Lung (tissue), 12 donors: Measurements from ENCODE around the gene TEF. TPM values are rescaled to one million over a fixed set of nuclear protein-coding genes. Genes with fewer than 3 reads are reported as not detected.

ENCODE experiments used
- ATAC-seq: fragments of 200-7000 bp; cut with Tn5 transposase; one replicate; pipeline ENCODE4 v1.9.1; 2020; ENCODE audit warnings: moderate number of reproducible peaks; ENCODE audit not compliant: insufficient read depth, low FRiP score
- DNase-seq, 3 donors: peaks; one replicate each; pipeline ENCODE4 v3.0.0-alpha.2; 2013 to 2017
- H3K27ac ChIP-seq, 2 donors: one replicate each; pipeline ENCODE4 v1.5.1; 2013; ENCODE audit warnings: mild to moderate bottlenecking in 2 of 2, moderate library complexity in 2 of 2, control low read depth in 1 of 2, inconsistent platforms in 1 of 2, low read depth in 1 of 2, low read length in 1 of 2
- H3K27me3 ChIP-seq, 3 donors: one replicate each; pipeline ENCODE4 v1.5.1; 2013; ENCODE audit warnings: low read length in 2 of 3; ENCODE audit not compliant: control insufficient read depth in 3 of 3, insufficient read depth in 3 of 3
- H3K36me3 ChIP-seq, 4 donors: one replicate each; pipeline ENCODE4 v1.5.1; 2013; ENCODE audit warnings: low read length in 4 of 4, mild to moderate bottlenecking in 1 of 4, moderate library complexity in 1 of 4; ENCODE audit not compliant: control insufficient read depth in 4 of 4, insufficient read depth in 4 of 4
- H3K4me1 ChIP-seq, 5 donors: one replicate each; pipeline ENCODE4 v1.5.1; 2013; ENCODE audit warnings: low read length in 5 of 5, mild to moderate bottlenecking in 2 of 5, moderate library complexity in 1 of 5; ENCODE audit not compliant: control insufficient read depth in 5 of 5, insufficient read depth in 5 of 5
- H3K4me3 ChIP-seq: one replicate; pipeline ENCODE4 v1.5.1; 2013; ENCODE audit warnings: mild to moderate bottlenecking, control low read depth, moderate library complexity
- H3K9ac ChIP-seq, 2 donors: one replicate each; pipeline ENCODE4 v1.5.1; 2013; ENCODE audit warnings: low read length in 2 of 2, control low read depth in 1 of 2; ENCODE audit not compliant: insufficient read depth in 1 of 2
- H3K9me3 ChIP-seq, 4 donors: one replicate each; pipeline ENCODE4 v1.5.1; 2013; ENCODE audit warnings: low read length in 3 of 4, mild to moderate bottlenecking in 1 of 4, moderate library complexity in 1 of 4; ENCODE audit not compliant: control insufficient read depth in 4 of 4, insufficient read depth in 3 of 4
- CTCF ChIP-seq: IDR thresholded peaks from 2 replicates; pipeline ENCODE4 v1.5.1; 2012; ENCODE audit warnings: mild to moderate bottlenecking; ENCODE audit errors: control extremely low read depth, extremely low read depth
- WGBS, 2 donors: extraction: QIAGEN DNeasy Blood & Tissue Kit; methylation state at CpG; one replicate each; pipeline ENCODE4 v1.1.7; 2013; 5-methylcytosine and 5-hydroxymethylcytosine counted together
- polyA plus RNA-seq, 2 donors: library from polyadenylated mRNA; stranded (reverse); fragments of 200-250 nt; gene quantifications; one replicate each; pipeline ENCODE4 v1.2.1, GENCODE V29; 2013
- total RNA-seq, 2 donors: library from RNA; depleted of rRNA in 1 of 2; stranded (reverse); fragments of >200 nt in 1 of 2; gene quantifications; one replicate each; pipeline ENCODE4 v1.2.1, GENCODE V29; 2014 to 2021
- donor health status: control.
- donor health status: control.
- donor health status: Bipolar disorder and iron deficiency.
- donor health status: healthy.
- donor health status: DM: yes; HTN: yes; CAD: no.

TEF gene
- total and polyA plus RNA-seq, 4 donors, result 6.4 to 23.8 (median 14.1) TPM

- H3K4me3 ChIP-seq, result peak overlapping the region; percentile 14
- peaks cover 0 to 2% (median 0%) of the 10 kb centered on the region in 4 donors for H3K36me3 ChIP-seq
- H3K9ac ChIP-seq, result no peak overlapping the region
- no peaks in the 10 kb centered on the region for H3K9me3 ChIP-seq
- no peak for TF ChIP-seq CTCF
- peak in 2 of 3 donors; percentile 28 to 35 for DNase-seq
- no peaks in the 10 kb centered on the region for H3K27me3 ChIP-seq
- H3K4me1 ChIP-seq, result peaks cover 7 to 50% (median 26%) of the 10 kb centered on the region in 5 donors
- ATAC-seq, result no peak
- H3K27ac ChIP-seq, result peak overlapping the region in 1 of 2 donors; percentile 92
- 70 to 87% methylated on average over 19 of the region's 19 CpGs for WGBS, 2 donors
Measured at GRCh38 chr22:41368543-41369423, 13.0 kb upstream of the TEF start.

GRCh38 chr22:41369424-41369745, 12.4 kb upstream of the TEF start:
- Histone ChIP-seq H3K9ac (no peak overlapping the region), H3K4me3 (no peak overlapping the region), H3K27me3 (no peaks in the 10 kb centered on the region), H3K36me3 (peaks cover 0 to 2% (median 0%) of the 10 kb centered on the region in 4 donors), H3K27ac (peak overlapping the region in 1 of 2 donors; percentile 92), H3K4me1 (peaks cover 7 to 50% (median 26%) of the 10 kb centered on the region in 5 donors), H3K9me3 (no peaks in the 10 kb centered on the region)
- TF ChIP-seq CTCF, result no peak
- WGBS, 2 donors, result 45 to 61% methylated on average over 3 of the region's 3 CpGs
- DNase-seq, result no peak
- no peak for ATAC-seq

DNA sequence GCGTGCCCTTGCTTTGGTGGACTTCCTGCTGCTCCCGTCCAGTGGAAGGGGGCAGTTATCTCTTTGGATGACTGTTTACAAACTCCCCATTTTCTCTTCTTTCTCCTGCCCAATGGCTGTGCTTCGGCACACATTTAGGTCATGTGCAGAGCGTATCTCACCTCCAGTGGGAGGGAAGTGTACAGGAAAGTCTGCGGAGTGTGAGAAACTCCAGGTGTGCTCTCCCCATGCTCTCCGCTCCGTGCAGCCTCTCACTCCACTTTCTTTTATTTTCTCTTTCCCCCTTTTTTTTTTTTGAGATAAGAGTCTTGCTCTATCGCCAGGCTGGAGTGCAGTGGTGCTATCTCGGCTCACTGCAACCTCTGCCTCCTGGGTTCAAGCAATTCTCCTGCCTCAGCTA, 11.9 kb upstream of the TEF start:
- ATAC-seq, result no peak

More for the DNA sequence above, 11.9 kb upstream of the TEF start:
- no peak for TF ChIP-seq CTCF
- Histone ChIP-seq H3K9ac (no peak overlapping the region), H3K4me1 (peaks cover 7 to 50% (median 26%) of the 10 kb centered on the region in 5 donors), H3K9me3 (no peaks in the 10 kb centered on the region), H3K27me3 (no peaks in the 10 kb centered on the region), H3K27ac (peak overlapping the region in 1 of 2 donors; percentile 42), H3K36me3 (peaks cover 0 to 2% (median 0%) of the 10 kb centered on the region in 4 donors), H3K4me3 (no peak overlapping the region)
- 74 to 81% methylated on average over 9 of the region's 9 CpGs for WGBS, 2 donors
- DNase-seq, result no peak
